Fibroblast of skin of right quadriceps (primary cell): ENCODE results near the gene DCP2.

Experiments used
- DNase-seq: peaks from one replicate; pipeline ENCODE4 v3.0.0-alpha.2; 2013

Gene DCP2

GRCh38 chr5:113047733-113048652 is 71.4 kb downstream of the DCP2 start:
- no peak for DNase-seq

DNA sequence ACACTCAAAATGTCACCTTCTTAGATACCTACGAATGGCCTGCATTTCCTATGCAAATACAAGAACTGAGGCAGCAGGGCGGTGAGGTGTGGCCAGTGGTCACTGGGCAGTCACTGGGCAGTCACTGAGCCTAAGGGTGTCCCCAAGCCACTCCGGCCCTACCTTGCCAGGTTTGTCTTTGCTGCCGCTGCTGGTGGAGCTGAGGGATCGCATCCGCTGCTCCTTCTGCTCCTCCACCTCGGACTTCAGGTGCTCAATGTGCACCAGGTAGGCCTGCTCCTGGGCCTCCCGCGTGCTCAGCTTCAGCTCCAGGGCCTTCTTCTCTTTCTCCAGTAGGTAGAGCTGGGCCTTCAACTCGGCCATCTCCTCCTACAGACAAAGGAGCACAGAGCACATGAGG is 72.3 kb downstream of the DCP2 start:
- no peak for DNase-seq

DNA sequence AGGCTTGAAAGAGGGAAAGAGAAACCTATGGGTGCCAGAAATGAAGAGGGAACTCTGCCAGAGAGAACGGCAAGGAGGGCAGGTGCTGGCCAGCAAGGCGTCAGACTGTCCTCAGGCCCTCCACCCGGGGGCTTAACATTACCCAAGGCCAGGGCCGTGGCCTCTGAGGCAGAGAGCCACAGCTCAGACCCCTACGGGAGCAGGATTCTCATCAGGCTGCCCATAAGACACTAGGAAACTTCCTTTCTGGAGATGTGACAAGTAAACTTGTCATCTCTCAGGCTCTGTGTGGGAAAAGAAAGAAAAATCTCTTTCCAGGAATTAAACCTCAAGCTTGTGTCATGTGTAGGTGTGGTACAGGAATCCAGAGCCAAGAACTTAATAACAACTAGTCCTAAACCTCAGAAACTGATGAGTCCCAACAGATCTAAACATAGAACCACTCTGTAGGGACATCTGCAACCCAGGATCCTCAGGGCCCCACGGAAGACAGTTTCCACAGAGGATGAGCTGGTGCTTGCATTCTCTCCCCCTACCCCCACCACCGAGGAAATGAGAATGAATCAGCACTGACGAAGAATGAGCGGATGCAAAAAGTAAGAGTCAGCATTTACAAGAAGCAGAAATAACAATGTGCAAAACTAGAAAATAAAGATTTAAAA is 74.3 kb downstream of the DCP2 start:
- DNase-seq = peak; percentile 86

GRCh38 chr5:113052041-113052795 is 75.6 kb downstream of the DCP2 start:
- DNase-seq = peak; percentile 40

DNA sequence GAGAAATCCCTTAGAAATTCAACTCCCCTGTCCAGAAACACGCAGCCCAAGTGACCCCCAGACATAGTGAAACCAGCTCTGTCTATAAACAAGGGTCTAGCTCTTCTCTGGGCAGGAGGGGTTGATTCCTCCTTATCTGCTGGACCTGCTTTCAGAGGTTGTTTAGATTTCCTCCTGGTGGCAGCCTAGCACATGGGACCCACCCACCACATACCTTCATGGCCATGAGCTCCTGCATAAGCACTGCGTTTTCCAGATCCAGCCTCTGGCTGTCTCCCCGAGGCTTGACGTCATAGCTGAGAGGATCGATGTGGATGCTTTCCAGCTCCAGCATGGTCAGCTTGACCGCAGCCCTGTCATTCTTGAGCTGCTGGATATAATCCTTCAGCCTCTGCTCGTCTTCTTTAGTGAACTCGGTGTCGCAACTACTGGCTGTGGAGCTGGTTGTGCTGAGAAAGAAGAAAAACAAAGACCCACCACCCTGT is 77.0 kb downstream of the DCP2 start:
- peak; percentile 30 for DNase-seq

- DNase-seq = no peak
Measured at GRCh38 chr5:113054899-113055298, 78.3 kb downstream of the DCP2 start.

DNA sequence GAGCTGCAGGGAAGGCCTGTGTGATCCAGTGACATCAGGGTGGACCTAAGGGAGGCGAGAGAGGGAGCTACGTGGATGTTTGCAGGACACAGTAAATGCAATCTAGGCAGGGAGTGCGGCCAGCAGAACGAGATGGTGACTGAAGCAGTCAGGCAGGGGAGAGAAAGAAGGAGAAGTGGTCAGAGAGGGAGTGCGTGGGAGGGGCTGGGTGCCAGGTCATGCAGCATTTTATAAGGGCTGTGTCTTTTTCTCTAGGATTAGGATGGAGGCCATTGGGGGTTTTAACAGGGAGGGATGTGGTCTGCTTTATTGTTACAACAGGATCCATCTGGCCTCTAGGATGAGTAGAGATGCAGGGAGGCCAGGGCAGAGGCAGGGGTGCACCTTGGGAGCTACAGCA is 80.4 kb downstream of the DCP2 start:
- DNase-seq = no peak

- DNase-seq = no peak
Measured at GRCh38 chr5:113057557-113057984, 81.0 kb downstream of the DCP2 start.

DNA sequence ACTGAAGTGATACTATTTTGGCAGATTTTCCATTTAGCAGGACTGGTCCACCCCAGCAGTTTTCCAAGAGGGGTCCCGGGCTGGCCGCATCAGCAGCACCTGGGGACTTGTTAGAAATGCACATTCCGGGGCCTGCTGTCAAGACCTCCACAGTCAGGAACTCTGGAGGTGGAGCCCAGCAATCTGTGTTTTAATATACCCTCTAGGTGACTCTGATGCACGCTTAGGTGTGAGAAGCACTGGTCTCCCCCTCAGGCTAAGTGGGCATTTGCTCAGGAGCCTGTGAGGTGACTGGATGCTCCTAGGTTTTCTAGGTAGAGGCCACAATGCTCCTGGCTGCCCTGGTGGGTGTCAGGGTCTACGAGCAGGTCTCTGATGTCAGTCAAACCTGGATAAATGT is 81.7 kb downstream of the DCP2 start:
- DNase-seq = no peak

DNA sequence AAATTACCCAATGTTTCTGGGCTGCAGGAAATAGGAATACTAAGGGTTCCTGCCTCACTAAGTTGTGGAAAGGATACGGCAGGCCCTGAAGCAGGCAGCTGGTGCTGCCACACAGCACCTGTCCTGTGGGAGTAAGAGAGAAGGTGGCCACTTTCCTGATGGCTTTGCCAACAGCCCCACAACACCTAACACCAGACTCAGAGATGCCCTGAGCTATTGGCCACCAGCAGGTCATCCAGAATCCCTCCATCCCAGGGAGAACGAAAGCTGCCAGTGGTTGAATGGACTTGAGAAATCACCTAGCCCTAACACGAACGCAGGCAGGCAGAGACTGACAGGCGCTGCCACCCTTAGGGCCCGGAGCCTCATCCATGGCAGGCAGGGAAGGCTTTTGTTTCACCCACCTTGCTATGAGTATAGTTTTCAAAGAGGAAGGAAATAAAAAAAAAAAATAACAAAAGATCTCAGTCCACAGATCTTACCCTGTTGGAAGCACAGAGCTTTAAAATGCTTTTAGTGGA is 82.2 kb downstream of the DCP2 start:
- no peak for DNase-seq

GRCh38 chr5:113059232-113060040 is 82.8 kb downstream of the DCP2 start:
- peak; percentile 94 for DNase-seq

GRCh38 chr5:113060408-113061025 is 83.9 kb downstream of the DCP2 start:
- no peak for DNase-seq

GRCh38 chr5:113061846-113062780 is 85.5 kb downstream of the DCP2 start:
- peak; percentile 89 for DNase-seq

DNA sequence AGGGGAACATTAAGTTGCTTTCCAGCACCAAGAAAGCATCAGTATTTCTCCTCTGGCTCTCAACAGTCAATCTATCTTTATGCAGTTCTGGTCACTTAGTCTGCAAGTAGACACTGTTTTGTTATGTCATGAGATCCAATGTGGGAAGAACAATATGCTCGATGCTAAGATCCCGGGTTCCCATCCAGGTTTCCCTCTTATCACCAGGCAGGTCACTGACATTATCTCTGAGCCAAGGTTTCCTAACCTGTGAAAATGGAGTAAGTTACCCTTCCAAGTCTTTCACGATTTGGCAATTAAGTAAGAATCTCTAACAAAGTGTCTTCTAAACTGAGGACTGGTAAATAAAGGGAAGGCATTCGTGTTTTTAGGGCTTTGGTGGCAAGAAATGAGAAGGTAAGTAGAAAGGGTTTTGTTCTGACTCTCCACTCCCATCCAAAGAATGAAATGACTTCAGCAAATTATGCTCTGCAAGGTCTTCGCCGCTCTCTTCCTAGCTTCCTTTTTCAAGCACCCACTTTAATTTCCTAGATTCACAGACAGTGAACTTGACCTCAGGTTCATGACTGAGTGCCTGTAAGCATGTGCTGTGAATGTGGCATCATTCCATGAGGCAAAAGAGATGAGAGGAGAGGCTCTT is 86.4 kb downstream of the DCP2 start:
- no peak for DNase-seq

DNA sequence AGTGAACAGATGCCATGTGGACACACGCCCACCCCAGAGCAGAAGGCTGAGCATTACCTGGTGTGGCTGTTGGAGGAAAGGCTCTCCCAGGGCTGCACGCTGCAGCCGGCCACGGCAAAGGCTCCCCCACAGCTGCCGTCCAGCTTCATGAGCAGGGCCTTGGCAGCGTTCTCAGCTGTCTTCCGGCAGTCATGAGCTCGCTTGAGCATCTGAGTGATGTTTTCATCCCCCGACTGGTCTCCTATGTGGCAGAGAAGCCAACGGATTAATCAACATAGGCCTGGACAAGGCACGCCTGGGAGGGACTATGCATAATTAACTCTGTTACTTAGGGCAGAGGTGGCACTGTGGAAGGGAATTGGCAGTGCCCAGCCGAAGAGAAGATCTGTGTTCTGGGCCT is 87.3 kb downstream of the DCP2 start:
- DNase-seq = no peak

DNA sequence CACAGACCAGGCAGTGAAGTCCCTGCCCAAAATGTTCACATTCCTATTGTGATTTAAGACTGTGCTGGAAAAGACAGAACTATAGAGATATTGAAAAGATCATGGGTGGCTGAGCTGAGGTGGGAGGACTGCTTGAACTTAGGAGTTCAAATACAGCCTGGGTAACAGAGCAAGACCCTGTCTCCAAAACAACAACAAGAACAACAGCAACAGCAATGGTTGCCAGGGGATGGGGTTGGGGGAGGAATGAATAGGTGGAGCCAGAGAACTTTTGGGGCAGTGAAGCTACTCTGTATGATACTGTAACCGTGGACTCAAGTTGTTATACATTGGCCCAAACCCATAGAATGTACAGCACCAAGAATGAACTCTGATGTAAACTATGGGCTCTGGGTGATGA is 88.2 kb downstream of the DCP2 start:
- DNase-seq = no peak

GRCh38 chr5:113065626-113066025 is 89.0 kb downstream of the DCP2 start:
- no peak for DNase-seq

GRCh38 chr5:113067635-113068344 is 91.2 kb downstream of the DCP2 start:
- DNase-seq = peak; percentile 37

DNA sequence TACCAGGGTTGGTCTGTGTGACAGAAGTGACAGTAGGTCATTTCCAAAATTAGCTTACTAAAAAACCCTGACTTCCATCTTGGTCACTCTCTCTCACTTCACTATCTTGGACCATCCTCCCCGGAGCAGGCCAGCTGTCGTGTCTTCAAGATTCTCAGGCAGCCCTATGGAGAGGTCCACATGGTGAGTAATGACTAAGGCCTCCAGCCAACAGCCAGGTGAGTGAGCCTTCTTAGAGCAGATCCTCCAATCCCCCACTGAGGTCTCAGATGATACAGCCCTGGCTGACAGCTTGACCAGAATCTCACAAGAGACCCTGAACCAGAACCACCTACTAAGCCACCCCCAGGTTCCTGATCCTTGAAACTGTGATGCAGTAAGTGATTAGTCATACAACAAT is 92.0 kb downstream of the DCP2 start:
- peak; percentile 48 for DNase-seq
